HUES48 (cell line): ENCODE measurements around the gene FBXL17.
"Not testable (repeated sequence)": the region's sequence is repeated elsewhere in the genome, so short reads cannot be mapped to it uniquely, and the experiment has no call there.

ENCODE experiments used
- H3K27ac ChIP-seq: one replicate; pipeline ENCODE4 v1.7.0; 2013; ENCODE audit warnings: low read depth, low read length, inconsistent platforms
- H3K27me3 ChIP-seq: 2 replicates; pipeline ENCODE4 v1.6.1; 2013; ENCODE audit warnings: mild to moderate bottlenecking, low read length; ENCODE audit not compliant: control insufficient read depth, insufficient read depth
- H3K36me3 ChIP-seq: 2 replicates; pipeline ENCODE4 v1.6.1; 2013; ENCODE audit warnings: low read length; ENCODE audit not compliant: control insufficient read depth, insufficient read depth
- H3K4me1 ChIP-seq: 2 replicates; pipeline ENCODE4 v1.6.1; 2013; ENCODE audit warnings: mild to moderate bottlenecking, low read length; ENCODE audit not compliant: control insufficient read depth, insufficient read depth
- H3K4me3 ChIP-seq: 2 replicates; pipeline ENCODE4 v1.5.1; 2013; ENCODE audit warnings: mild to moderate bottlenecking, low read depth, low read length
- H3K9ac ChIP-seq: 2 replicates; pipeline ENCODE4 v1.6.1; 2013; ENCODE audit warnings: mild to moderate bottlenecking, low read depth, low read length, moderate library complexity
- H3K9me3 ChIP-seq: 2 replicates; pipeline ENCODE4 v1.6.1; 2013; ENCODE audit warnings: low read length; ENCODE audit not compliant: control insufficient read depth, insufficient read depth

The FBXL17 gene

GRCh38 chr5:108311682-108312081 is 70.2 kb downstream of the FBXL17 start:
- Histone ChIP-seq H3K36me3 (no peaks in the 10 kb centered on the region), H3K4me3 (no peak overlapping the region), H3K4me1 (no peaks in the 10 kb centered on the region)

GRCh38 chr5:108303611-108304010 is 78.3 kb downstream of the FBXL17 start:
- Histone ChIP-seq H3K4me1 (no peaks in the 10 kb centered on the region), H3K4me3 (no peak overlapping the region)

More at GRCh38 chr5:108311682-108312081, 70.2 kb downstream of the FBXL17 start:
- Histone ChIP-seq H3K9me3 (no peaks in the 10 kb centered on the region), H3K27me3 (no peaks in the 10 kb centered on the region), H3K9ac (no peak overlapping the region), H3K27ac (no peak overlapping the region)

GRCh38 chr5:108303086-108303485 is 78.8 kb downstream of the FBXL17 start:
- H3K9ac ChIP-seq = no peak overlapping the region
- H3K27me3 ChIP-seq = no peaks in the 10 kb centered on the region

More at GRCh38 chr5:108303611-108304010, 78.3 kb downstream of the FBXL17 start:
- no peaks in the 10 kb centered on the region for H3K27me3 ChIP-seq
- no peaks in the 10 kb centered on the region for H3K36me3 ChIP-seq
- no peak overlapping the region for H3K9ac ChIP-seq
- no peak overlapping the region for H3K27ac ChIP-seq
- no peaks in the 10 kb centered on the region for H3K9me3 ChIP-seq

GRCh38 chr5:108297042-108297601 is 84.8 kb downstream of the FBXL17 start:
- Histone ChIP-seq H3K27ac (no peak overlapping the region), H3K9me3 (no peaks in the 10 kb centered on the region), H3K27me3 (no peaks in the 10 kb centered on the region), H3K9ac (no peak overlapping the region), H3K4me3 (no peak overlapping the region), H3K36me3 (no peaks in the 10 kb centered on the region), H3K4me1 (0 out of 2 replicates have a peak, but pooled peaks cover 3% of the 10 kb centered on the region)

More at GRCh38 chr5:108303086-108303485, 78.8 kb downstream of the FBXL17 start:
- Histone ChIP-seq H3K4me1 (no peaks in the 10 kb centered on the region), H3K27ac (no peak overlapping the region), H3K36me3 (no peaks in the 10 kb centered on the region), H3K4me3 (no peak overlapping the region), H3K9me3 (no peaks in the 10 kb centered on the region)

GRCh38 chr5:108295578-108296368 is 86.1 kb downstream of the FBXL17 start:
- 0 out of 2 replicates have a peak, but pooled peaks cover 3% of the 10 kb centered on the region for H3K4me1 ChIP-seq
- H3K36me3 ChIP-seq = no peaks in the 10 kb centered on the region
- no peaks in the 10 kb centered on the region for H3K9me3 ChIP-seq
- H3K27ac ChIP-seq = no peak overlapping the region
- no peak overlapping the region for H3K9ac ChIP-seq
- no peak overlapping the region for H3K4me3 ChIP-seq
- no peaks in the 10 kb centered on the region for H3K27me3 ChIP-seq

- Histone ChIP-seq H3K4me1 (peaks cover 15% of the 10 kb centered on the region), H3K27me3 (no peaks in the 10 kb centered on the region), H3K27ac (no peak overlapping the region)
Observed at GRCh38 chr5:108280960-108281569, 100.8 kb downstream of the FBXL17 start.

GRCh38 chr5:108280248-108280647 is 101.7 kb downstream of the FBXL17 start:
- H3K27ac ChIP-seq = no peak overlapping the region
- no peaks in the 10 kb centered on the region for H3K36me3 ChIP-seq
- H3K4me1 ChIP-seq = peaks cover 15% of the 10 kb centered on the region
- H3K27me3 ChIP-seq = no peaks in the 10 kb centered on the region
- H3K9ac ChIP-seq = no peak overlapping the region
- no peaks in the 10 kb centered on the region for H3K9me3 ChIP-seq
- H3K4me3 ChIP-seq = no peak overlapping the region

More at GRCh38 chr5:108280960-108281569, 100.8 kb downstream of the FBXL17 start:
- Histone ChIP-seq H3K36me3 (no peaks in the 10 kb centered on the region), H3K9ac (no peak overlapping the region), H3K9me3 (no peaks in the 10 kb centered on the region), H3K4me3 (no peak overlapping the region)

GRCh38 chr5:108278285-108279240 is 103.3 kb downstream of the FBXL17 start:
- Histone ChIP-seq H3K36me3 (no peaks in the 10 kb centered on the region), H3K9me3 (no peaks in the 10 kb centered on the region), H3K9ac (no peak overlapping the region), H3K27ac (no peak overlapping the region), H3K27me3 (no peaks in the 10 kb centered on the region), H3K4me3 (no peak overlapping the region), H3K4me1 (peaks cover 15% of the 10 kb centered on the region)

GRCh38 chr5:108276187-108277050 is 105.5 kb downstream of the FBXL17 start:
- Histone ChIP-seq H3K9me3 (no peaks in the 10 kb centered on the region), H3K4me1 (peaks cover 15% of the 10 kb centered on the region), H3K9ac (no peak overlapping the region), H3K27ac (no peak overlapping the region), H3K27me3 (no peaks in the 10 kb centered on the region), H3K4me3 (no peak overlapping the region), H3K36me3 (no peaks in the 10 kb centered on the region)

GRCh38 chr5:108274080-108274479 is 107.8 kb downstream of the FBXL17 start:
- peaks cover 12% of the 10 kb centered on the region for H3K4me1 ChIP-seq

More at GRCh38 chr5:108274080-108274479, 107.8 kb downstream of the FBXL17 start:
- H3K36me3 ChIP-seq, H3K9me3 ChIP-seq, H3K27me3 ChIP-seq, H3K27ac ChIP-seq, H3K9ac ChIP-seq, H3K4me3 ChIP-seq: not testable (repeated sequence)
